Suppressor macrophage treated with lipopolysaccharide for 4 hours (primary cell): ENCODE data around the gene LIG4.
"Not testable (repeated sequence)": the region's sequence is repeated elsewhere in the genome, so short reads cannot be mapped to it uniquely, and the experiment has no call there.

ENCODE experiments used
- DNase-seq: peaks from one replicate; pipeline ENCODE4 v3.0.0-alpha.2; 2020

Gene LIG4

DNA sequence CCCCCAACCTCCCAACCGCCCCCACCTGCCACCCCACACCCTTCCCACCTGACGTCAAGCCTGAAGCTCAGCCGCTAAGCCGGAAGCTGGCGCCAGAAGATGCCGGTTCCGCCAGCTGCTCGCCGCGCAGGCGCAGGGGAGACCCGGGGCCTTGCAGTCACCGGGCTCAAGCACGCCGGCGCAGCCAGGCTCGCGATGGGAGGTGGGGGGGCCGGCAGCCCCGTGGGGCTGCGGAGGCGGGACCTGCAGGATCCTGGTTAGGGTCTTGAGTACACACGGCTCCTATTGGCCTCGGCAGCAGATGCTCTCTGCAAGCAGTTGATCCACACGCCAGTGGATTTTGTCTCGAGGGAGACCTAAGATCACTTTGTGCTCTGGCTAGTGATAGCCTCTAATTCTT lies at the start of gene LIG4:
Gene LIG4, minus strand, starts transcription at position 101 of the 400 bp plus-strand sequence. CDS start 4,268 bp downstream, outside the sequence.
- DNase-seq, result peak; percentile 94

DNA sequence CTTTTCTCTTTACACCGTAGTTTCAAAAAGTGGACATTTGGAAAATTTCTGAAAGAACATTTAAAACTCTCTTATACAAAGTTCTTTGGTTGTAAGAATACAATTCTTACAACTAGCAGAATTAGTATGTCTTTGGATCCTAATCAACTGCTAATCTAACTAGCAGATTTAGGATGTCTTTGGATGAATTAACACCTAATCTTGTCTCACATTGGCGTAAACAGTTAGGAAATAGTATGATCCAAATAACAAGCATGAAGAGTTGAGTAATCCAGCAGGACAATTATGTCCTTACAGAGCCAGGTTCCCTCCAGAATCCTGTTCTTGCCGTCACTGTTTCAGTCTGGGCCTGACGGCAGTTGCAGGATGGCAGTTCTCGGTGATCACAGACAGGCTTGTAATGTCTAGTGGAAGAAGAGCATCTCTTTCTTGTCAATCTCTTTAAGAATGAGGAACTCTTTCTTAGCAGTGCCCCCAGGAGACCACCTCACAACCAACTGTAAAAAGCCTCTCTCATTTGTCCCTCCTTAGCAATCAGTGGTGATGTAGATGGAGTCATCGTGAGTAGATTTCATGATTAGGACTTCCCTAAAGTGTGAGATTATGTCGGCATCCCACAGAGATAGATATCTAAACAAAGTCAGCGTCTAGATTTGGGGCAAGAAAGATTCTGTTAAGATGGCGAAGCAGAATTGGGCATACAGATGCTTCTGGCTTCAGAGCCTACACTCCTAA lies 48.5 kb upstream of the LIG4 start:
- no peak for DNase-seq

DNA sequence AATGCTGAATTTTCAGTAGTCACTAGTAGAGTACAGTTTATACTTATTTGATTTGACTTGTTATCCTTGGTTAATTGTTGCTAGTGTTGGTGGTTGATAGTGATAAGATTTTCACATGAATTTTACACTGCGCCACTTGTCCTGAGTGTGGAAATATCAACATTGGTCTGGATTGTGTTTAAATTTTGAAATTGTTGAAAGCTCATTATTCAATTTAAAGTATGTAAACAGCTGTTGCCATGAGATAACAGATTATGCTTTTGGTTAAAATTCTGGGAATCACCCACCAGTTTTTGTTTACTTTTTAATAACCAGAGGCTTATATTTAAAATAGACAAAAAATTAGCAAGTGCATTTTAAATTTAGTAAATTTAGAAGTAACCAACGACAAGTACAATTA lies 41.9 kb upstream of the LIG4 start:
- no peak for DNase-seq

DNA sequence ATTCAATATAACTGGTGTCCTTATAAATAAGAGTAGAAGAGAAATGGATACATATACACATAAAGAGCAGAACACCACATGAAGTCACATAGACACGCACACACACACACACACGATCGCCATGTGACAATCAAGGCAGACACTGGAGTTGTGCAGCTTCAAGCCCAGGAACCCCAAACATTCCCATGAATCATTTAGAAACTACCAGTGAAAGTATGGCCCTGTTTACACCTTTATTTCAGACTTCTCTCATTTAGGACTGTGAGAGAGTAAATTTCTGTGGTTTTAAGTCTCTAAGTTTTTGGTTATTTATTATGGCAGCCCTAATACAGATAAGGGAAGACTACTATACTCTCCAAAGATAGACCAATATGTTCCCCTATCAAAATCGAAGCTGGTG lies 33.8 kb upstream of the LIG4 start:
- no peak for DNase-seq

DNA sequence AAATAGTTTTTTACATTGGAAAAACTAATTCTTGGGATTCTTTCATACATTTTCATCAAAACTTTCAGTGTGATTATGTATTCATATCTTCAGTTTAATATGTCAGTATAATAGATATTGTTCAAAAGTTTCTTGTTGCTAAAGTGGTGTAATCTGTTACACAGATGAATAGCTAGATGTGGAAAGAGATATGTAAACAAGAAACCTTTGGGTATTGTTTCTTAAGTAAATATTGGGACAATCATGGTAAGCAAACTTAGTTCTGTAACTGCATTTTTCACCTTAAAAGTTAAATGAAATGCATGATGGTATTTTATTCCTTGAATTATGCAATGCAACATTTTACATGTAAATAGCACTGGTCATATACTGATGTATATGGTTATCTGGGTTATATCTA lies 15.0 kb upstream of the LIG4 start:
- no peak for DNase-seq

DNA sequence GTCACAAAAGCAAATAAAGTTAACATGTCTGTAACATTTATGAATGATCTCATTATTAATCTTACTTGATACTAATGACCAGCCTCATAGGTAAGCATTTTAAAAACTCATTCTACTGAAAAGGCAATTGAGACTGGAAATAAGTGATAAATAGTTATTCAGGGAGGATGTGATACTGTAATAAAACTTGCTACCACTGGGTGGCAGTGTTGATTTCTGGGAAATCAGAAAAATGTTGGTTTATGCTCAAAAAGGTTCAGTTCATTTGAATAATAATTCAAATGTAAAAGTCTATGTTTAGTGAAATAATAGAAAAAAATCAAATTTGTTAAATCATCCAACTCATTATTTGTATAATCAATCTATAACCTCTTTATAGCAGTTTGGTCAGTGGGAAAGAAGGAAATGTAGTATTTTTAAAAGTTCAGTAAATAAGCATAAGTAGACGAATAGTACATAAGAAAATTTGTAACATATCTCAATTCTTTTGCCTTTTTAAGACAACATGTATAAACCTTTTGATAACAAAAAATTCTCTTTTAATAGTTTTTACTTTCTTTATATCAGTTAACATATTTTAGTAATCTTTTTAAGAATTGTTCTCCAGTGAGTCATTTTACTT lies 12.4 kb upstream of the LIG4 start:
- DNase-seq, result peak; percentile 78

DNA sequence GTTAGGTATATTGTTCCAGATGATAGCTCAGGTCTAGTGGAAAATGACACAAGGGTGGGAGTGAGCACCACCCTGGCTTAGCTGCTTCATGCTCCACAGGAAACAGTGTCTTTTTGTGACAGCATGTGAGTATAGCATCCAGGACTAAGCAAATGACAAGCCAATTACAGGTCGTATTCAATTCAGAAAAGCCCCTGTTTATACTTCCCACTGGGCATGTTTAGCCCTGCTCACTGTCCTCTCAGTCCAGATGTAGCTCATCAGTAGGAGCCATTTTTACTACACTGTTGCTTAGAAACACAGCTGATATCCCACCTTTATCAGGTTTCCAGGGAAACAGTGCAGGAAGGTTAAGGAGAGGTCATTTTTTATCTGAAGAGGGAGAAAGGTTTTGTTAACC lies 10.8 kb upstream of the LIG4 start:
- DNase-seq, result no peak

DNA sequence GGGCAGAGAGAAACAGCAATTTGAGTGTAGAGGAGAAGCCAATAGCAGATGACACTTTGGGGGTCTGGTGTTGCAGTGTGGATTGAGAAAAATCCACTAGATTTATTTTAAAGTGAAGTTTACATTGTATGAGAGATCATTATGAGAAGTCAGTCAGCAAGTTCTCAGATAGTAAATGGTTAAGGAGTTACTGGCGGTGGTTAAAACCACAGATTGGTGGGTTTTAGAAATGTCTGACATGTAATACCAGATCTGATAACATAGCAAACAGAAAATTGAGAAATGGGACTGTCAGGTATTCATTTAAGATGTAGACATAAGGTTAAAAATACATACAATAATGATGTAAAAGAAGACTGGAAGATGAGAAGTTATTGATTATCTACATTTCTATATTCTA lies 10.1 kb upstream of the LIG4 start:
- no peak for DNase-seq

DNA sequence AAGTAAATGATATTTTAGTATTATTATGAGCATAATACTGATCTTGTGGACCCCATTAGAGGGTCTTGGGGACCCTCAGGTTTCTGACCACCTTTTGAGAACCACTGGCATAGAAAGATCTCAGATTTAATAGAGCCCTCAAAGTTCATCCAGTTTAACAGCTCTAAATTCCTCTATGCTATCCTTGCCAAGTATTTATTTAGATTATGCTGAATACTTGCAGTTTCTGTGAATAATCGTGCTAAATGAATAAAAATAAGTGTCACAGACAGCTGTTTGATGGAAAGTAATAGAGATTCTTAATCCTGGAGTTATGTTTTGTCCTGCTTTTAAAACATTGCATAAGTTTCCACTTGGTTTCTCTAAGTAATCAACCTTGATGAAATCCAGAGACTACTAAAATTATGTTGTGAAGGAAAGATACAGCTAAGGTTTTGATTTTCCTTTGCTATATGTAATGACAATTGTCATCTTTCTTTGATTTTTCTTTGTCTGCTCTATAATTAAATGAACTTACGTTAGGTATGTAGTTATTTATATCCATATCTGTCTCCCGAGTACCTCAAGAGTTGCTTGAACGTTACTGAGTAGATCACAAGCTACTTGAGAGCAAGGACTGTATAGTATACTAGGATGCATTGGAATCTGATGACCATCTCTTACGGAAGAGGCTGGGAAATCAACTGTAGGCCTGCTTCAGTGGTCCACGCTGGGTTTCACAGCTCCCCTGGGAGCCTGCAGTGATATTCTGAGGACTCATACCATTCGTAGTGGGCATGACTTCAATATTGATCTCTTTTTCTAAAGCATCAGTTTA lies 8.6 kb upstream of the LIG4 start:
- no peak for DNase-seq

DNA sequence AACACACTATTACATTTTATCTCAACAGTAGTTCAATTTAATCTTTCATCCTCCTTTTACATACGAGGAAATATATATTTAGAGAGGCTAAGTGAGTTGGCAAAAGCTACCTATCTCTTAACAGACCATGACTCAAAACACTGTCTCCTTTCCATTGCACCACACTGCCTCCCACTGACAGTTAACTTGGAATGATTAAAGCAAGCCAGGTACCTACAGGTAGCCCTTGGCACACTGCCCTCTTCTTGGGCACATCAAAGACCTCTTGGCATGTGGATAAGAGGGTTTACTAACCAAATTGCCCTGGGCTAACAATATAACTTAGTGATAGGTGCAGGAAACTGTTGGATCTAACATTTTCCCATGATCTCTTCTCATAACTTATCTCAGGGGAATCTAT lies 4.7 kb upstream of the LIG4 start:
- no peak for DNase-seq

DNA sequence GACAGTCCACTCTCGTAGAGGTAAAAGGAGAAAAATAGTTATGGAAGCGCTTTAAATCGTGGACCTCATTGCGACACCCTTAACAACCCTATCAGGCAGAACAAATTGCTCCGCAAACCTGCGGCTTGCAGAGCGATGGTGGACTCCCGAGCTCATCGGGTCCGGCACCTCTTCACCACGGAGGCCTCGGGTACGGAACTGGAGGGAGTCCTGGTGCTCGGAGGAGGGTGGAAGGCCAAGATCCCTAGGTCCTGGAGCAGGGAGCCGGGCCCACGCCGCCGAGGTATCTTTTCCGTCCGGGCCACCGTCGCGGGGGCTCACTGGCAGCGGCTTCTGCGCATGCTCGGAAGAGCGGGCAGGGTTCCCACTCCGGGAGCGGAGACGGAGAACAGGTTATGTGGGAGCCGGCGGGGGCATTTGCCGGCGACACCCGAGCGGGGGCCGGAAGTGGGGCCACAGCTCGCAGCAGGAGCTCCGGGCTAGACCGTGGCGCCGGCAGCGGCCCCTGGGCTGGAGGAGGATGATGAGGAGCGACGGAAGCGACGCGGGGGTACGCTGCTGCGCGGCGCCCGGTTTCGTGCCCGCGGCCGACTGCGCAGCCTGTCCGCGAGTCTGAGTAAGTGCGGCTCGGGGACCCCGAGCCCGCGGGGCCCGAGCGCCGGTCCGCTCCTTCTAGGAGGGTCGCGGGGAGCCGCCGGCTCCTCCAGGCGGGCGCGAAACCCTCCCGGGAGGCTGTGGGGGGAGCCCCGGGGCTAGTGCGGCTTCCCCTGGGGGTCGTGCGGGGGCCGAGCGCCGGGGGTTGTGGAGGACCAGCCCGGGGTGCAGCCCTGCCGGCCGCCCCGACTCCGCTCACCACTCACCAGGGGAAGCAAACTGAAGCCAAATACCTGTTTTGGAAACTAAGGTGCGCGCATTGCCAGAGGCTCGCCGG lies 3.0 kb upstream of the LIG4 start, which contains the start of gene ABHD13:
Gene ABHD13, plus strand, starts transcription at position 349 of the 931 bp plus-strand sequence. CDS start 10,827 bp downstream, outside the sequence.
- peak; percentile 96 for DNase-seq

DNA sequence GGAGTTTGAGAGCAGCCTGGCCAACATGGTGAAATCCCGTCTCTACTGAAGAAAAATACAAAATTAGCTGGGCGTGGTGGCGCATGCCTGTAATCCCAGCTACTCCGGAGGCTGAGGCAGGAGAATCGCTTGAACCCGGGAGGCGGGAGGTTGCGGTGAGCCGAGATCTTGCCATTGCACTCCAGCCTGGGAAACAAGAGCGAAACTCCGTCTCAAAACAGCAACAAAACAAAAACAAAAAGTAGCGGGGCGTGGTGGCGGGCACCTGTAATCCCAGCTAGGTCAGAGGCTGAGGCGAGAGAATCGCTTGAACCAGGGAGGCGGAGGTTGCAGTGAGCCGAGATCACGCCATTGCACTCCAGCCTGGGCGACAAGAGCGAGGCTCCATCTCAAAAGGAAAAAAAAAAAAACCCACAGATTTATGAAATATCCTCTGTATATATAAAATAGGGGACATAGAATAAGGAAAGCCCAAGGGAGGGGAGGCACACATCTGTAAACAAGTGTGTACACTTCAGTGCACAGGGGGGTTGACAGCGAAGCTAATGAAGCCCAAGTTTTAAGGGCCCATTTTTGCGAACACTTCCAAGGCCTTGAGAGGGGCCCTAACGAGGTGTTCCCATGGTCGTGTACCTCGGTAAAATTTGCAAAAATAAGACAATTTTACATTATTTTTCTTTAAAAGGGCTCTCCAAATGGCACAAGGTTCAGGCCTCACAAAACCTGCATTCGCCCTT lies 2.1 kb upstream of the LIG4 start:
- DNase-seq, result not testable (repeated sequence)

DNA sequence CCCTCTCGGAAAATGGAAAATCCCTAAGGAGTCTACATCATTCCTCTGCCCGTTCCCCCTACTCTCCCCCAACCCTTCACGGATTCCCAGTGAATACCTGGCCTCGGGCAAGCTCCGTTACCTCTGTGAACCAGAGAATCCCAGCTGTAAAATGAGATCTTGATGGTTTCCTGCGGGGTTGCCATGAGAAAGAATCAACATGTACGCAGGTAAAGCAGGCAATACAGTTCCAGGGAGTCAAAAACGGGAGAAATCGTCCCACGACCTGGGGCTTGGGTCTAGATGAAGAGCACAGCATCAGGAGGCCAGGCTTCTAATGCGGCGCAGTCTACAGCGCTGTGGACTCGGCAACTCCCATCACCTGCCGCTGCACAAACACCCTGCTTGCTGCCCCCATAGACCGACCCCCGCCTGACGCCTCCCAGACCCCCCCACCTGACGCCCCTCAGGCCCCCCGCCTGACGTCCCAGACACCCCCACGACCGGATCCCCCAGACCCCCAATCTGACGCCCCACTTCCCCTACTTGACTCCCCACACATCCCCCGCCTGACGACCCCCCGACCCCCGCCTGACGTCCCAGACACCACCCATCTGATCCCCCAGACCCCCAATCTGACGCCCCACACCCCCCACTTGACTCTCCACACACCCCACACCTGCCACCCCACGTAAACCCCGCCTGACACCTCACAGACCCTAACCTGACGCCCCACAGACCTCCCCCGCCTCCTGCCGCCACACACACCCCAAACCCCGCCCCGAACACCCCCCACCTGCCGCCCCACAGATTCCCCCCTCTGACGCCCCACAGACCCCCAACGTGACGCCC lies 680 bp downstream of the LIG4 start:
- no peak for DNase-seq

DNA sequence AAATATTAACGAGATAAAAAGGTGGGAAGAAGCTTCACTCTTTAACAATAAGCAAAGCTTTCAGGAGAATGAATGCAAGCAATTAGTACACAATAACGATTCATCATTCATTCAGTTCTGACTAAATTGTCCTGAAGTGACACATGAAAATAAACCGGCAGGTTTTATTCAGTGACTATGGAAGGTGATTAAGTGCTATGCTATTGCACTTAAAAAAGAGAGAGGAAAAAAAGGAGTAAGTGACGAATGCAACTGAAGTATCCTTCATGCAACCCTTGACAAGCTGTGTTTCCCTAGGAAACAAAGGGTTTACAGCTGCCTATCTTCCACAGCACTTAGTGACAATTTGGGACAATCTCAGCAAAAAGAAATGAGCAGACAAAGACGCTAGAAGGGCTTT lies 1.4 kb downstream of the LIG4 start:
- DNase-seq, result no peak

DNA sequence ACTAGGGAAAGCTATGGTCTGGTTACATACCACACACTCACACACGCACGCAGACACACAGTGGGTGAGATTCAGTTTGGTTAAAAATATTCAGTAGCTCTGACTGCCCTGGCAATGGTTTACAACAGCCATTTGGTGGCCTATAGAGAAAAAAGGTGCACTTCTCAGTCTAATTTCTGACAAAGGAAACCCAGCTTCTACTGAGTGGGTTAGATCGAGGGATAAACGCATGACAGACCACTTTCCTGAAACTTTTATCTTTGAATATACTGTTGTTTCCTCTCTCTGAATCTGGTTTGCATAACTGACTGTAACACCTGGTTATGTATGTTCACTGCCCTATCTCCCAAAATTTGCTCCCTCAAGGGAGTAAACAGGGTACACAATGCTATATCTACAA lies 2.5 kb downstream of the LIG4 start:
- DNase-seq, result no peak

DNA sequence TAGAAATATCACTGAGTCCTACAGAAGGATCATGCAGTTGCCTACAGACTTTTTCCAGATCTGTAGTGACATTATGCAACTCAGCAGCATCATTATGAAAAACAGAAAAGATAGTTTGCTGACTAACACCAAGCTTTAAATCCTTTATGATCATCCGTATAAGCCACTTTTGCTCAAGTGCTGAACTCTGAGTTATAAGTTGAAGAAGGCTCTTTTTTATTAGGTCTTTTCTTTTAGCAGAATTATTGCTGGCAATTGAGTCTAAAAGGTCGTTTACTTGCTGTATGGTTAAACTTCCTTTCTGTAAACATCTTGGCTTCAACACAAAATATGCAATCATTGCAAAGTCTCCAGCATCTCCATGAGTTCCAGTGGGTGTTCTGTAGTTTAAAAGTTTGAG lies 4.8 kb downstream of the LIG4 start:
- no peak for DNase-seq

DNA sequence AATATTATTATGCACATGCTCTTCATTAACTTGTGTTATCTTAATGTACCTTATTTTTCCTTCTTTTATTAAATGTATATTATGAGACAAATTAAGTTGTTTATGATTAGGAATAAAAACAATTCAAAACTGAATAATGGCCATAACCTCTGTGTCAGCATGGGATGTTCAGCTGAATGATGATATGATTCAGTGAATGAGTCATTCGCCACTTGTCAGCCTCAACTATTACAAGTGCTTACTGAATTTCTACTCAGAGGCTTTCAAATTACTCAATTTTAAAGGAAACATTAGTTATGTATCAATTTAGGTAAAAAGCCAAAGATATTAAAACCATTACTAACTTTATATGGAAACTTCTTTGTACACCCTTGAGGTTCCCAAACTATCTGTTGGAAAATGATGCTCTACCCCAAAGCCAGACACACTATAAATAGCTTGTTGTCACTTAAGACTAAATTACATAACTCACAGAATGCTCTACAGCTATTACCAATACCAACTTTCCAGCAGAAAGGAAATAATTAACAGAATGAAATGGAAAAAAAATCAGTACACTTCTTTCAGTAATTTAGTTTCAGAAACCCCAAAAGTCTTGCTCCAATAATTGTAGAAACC lies 14.4 kb downstream of the LIG4 start:
- DNase-seq, result peak; percentile 60

DNA sequence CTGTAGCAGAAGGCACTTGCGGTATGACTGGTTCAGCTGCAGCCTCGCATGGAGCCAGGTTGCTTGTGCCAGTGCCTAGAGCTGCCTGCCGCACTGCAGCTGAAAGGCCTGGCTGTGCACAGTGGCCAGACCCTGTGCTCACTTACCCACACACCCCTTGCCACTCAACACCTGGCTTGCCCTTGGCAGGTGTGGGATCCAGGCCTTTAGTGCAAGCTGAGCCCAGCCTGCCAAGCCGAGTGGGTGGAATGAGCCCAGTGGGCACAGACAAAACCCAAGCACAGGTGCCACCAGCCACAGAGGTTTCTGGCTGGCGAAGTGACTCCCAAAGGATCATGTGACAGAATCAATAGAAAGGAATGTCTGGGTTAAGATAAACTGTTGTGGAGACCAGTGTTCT lies 19.5 kb downstream of the LIG4 start:
- no peak for DNase-seq

DNA sequence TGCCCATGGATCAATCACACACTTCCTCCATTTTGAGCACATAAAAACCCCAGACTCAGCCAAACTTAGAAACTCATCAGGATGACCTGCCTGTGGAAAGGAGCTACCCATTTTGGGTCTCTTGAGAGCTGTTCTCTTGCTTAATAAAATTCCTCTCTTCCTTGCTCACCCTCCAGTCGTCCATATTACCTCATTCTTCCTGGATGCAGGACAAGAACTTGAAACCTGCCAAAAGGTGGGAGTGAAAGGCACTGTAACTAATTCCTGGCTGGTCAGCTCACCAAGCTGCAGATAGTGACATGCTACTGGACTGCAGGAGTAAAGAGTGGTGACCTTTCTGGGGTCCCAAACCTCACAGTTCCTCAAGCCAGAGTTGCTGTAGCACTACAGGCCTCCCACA lies 20.2 kb downstream of the LIG4 start:
- no peak for DNase-seq

DNA sequence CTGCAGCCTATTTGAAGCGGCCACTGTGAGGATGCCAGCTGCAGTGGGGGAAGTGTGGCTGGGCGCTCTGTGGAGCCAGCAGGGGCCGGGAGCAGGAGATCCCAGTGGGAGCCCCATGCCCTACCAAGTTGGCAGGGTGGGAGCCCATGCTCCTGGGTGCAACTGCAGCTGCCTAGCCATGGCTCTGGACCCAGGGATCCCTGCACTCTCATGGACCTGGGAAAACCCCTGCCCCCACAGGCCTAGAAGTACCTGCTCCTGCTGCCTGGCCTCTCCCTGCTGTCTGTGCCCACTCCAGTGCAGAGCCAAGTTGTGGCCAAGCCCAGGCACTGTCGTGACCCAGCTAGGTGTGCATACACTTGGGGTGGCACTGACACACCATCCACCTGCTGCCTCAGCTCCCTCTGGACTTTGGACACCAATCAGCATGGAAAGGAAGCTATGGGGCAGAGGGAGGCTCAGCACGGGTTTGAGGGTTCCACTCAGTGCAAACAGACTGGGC lies 20.9 kb downstream of the LIG4 start:
- no peak for DNase-seq
